GM12864 (cell line): Measurements from ENCODE around the gene CAMK2A.

ENCODE experiments used
- DNase-seq: peaks from one replicate; pipeline ENCODE4 v3.0.0-alpha.2; 2011; ENCODE audit warnings: low read depth
- H3K4me3 ChIP-seq: 2 replicates; pipeline ENCODE4 v1.5.1; 2011; ENCODE audit warnings: mild to moderate bottlenecking, low read depth, low read length, control low read depth
- TF ChIP-seq, protein P1 (sequence below): IDR thresholded peaks from 2 replicates; pipeline ENCODE4 v1.5.1; 2011; ENCODE audit warnings: low read depth, mild to moderate bottlenecking, moderate library complexity, low read length, control low read depth, inconsistent platforms; ENCODE audit errors: missing control alignments

Gene CAMK2A

DNA sequence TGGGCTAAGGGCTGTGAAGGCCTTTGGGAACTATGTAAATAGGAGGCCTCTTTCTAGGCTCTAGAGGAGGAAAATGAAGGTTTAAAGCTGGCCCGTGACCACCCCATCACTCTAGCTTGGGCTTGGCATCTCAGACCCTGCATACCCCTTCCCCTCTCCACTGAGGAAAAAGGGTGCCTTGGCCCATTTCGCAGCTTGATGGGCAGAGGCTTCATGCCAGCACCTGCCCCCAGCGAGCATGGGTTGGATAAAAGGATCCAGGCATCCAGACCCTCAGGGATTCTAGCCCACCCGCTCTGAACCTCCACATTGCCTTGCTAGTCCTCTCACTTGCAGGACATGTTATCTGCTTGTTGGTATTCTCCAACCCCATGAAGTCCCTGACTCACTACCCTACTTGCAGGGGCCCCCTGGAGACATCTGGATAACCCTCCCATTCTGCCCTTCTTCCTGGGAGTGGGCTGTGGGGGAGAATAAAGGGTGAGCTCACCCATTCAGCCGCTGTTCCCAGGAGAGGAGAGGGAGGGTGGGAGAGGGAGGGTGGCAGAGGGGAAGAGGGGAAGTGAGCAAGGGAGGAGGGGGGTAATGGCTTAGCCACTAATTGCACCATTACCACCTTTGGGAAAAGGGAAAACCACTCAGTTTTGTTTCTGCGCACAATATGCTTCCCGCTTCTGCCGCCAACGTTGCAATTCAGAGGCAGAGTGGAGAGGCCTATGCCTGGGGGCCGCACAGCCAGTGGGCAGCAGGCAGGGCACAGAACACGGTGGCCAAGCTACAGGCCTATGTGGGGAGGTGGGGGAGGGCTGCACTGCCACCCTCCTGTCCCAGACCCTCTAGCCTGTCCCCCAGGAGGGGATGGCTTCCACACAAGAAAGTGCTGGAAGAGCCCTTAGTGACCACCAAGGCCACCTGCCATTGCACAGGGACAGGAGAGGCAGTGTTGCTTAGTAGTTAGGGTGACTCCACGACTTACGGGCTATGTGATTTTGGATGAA, 2.1 kb upstream of the CAMK2A start:
- DNase-seq = no peak
- TF ChIP-seq, protein P1, sequence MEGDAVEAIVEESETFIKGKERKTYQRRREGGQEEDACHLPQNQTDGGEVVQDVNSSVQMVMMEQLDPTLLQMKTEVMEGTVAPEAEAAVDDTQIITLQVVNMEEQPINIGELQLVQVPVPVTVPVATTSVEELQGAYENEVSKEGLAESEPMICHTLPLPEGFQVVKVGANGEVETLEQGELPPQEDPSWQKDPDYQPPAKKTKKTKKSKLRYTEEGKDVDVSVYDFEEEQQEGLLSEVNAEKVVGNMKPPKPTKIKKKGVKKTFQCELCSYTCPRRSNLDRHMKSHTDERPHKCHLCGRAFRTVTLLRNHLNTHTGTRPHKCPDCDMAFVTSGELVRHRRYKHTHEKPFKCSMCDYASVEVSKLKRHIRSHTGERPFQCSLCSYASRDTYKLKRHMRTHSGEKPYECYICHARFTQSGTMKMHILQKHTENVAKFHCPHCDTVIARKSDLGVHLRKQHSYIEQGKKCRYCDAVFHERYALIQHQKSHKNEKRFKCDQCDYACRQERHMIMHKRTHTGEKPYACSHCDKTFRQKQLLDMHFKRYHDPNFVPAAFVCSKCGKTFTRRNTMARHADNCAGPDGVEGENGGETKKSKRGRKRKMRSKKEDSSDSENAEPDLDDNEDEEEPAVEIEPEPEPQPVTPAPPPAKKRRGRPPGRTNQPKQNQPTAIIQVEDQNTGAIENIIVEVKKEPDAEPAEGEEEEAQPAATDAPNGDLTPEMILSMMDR = no peak
- H3K4me3 ChIP-seq = no peak overlapping the region

DNA sequence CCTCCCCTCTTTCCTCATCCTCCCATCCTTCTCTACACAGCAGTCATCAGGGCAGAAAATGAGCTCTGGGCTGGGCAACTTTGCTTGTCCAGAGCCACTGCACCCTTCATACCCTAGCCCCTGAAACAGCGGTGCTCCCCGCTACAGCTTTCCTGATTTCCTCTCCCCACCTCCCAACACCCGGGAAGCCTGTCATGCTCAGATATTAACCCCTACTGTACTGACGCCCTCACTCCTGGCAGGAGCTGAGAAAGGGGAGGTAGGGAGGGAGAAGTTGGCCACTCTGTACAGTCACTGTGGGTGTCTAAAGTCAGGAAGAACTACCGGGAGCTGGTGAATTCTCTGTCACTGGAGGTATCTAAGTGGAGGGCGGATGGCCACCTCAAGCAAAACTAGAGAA, 782 bp downstream of the CAMK2A start:
- TF ChIP-seq, protein P1 = no peak
- DNase-seq = no peak
- H3K4me3 ChIP-seq = no peak overlapping the region

DNA sequence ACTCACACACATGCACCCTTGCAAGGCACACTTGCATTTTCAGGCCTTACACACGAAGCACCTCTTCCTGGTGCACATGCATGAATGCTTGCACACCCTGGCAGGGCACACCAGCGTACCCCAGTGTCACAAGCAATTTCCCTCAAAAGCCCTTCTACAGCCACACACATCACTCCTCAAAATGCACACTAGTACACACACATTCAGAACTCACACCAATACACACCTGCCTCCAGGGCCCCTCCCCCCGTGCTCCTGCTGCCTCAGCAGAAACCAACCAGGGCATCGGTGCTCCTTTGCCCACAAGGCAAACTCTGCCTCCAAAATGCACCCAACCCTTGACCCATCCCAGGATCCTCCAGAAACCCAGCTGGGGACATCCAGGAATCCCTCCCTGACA, 1.2 kb downstream of the CAMK2A start:
- no peak for DNase-seq
- H3K4me3 ChIP-seq = no peak overlapping the region
- TF ChIP-seq, protein P1 = no peak

DNA sequence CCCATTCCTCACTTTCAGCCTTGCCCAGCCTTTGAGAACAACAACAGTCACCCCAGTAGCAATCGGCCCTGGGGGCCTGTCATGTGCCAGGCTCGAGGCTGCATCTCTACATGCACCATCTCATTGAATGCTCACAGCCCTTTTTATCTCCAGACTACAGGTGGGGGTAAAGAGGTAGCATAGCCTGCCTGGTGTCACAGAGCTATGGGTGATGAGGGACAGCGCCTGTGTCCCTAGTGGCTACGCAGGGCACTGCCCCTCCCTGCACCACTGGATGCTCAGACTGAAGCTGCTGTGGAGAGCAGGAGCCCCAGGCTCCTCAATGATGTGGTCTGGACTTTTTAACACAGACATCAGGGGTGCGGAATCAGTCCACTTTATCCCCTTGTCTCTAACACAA, 2.8 kb downstream of the CAMK2A start:
- DNase-seq = no peak
- TF ChIP-seq, protein P1 = peak; percentile 55
- no peak overlapping the region for H3K4me3 ChIP-seq

DNA sequence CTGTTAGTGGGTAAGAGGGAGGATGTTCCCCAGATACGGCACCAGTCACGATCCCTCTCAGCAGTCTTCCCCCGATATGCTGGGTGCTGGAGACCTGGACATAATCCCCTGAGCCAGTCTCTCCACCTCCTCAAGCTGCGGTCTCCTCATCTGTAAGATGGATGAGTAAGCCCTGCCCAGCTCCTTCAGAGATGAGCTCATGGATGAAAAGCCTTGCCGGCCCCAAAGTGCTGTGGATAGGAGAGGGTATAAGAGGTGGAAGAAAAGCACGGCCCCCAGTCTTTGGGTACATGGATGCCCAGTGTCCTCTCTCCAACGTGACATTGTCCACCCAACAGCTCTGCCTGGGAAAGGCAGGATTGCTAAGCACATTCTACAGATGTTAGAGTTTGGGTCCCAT, 4.5 kb downstream of the CAMK2A start:
- DNase-seq = no peak
- TF ChIP-seq, protein P1 = no peak
- H3K4me3 ChIP-seq = no peak overlapping the region

DNA sequence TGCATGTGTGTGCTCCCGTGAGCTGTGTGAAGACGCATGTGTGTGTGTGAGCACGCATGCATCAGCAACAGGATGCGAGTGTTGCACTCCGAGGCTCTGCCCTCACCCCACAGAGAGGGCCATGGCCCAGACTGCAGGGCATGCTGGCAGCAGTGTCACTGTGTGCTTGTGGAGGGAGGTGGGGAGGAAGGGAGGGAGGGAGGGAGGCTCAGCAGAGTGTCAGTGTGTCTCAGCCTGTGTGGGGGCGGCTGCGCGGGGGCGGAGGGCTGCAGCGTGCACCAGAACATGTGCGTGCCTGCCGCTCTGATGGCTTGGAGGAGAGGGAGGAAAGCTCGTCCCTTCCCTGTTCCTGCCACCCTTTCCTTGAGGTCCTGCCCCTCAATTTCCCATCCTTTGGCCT, 5.3 kb downstream of the CAMK2A start:
- DNase-seq = no peak
- H3K4me3 ChIP-seq = no peak overlapping the region
- TF ChIP-seq, protein P1 = no peak
